ENCODE data around the gene DYRK1B.

GRCh38 chr19:39826311-39826945 is 7.5 kb downstream of the DYRK1B start:
- TF ChIP-seq, protein P1, sequence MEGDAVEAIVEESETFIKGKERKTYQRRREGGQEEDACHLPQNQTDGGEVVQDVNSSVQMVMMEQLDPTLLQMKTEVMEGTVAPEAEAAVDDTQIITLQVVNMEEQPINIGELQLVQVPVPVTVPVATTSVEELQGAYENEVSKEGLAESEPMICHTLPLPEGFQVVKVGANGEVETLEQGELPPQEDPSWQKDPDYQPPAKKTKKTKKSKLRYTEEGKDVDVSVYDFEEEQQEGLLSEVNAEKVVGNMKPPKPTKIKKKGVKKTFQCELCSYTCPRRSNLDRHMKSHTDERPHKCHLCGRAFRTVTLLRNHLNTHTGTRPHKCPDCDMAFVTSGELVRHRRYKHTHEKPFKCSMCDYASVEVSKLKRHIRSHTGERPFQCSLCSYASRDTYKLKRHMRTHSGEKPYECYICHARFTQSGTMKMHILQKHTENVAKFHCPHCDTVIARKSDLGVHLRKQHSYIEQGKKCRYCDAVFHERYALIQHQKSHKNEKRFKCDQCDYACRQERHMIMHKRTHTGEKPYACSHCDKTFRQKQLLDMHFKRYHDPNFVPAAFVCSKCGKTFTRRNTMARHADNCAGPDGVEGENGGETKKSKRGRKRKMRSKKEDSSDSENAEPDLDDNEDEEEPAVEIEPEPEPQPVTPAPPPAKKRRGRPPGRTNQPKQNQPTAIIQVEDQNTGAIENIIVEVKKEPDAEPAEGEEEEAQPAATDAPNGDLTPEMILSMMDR (IDR thresholded peaks at IDR 0.05; ENCODE audit: poor library complexity, severe bottlenecking) = no peak
- TF ChIP-seq EP300 (conservative IDR thresholded peaks at IDR 0.05; ENCODE audit: poor library complexity, severe bottlenecking) (no peak), EZH2 (IDR thresholded peaks at IDR 0.05; ENCODE audit: borderline replicate concordance, insufficient read depth, low read length, poor library complexity, severe bottlenecking) (no peak), TAF1 (IDR thresholded peaks at IDR 0.05; ENCODE audit: low read depth) (no peak), POLR2AphosphoS5 (IDR thresholded peaks at IDR 0.05) (no peak), SMC3 (conservative IDR thresholded peaks at IDR 0.05; ENCODE audit: poor library complexity) (no peak), RAD21 (conservative IDR thresholded peaks at IDR 0.05) (no peak), REST (IDR thresholded peaks at IDR 0.05; ENCODE audit: borderline replicate concordance) (no peak), MXI1 (conservative IDR thresholded peaks at IDR 0.05; ENCODE audit: poor library complexity, severe bottlenecking) (no peak)
